ENCODE data around the gene NUP42.

- TF ChIP-seq CEBPZ (IDR thresholded peaks at IDR 0.05; ENCODE audit: low read depth, low read length) (no peak), CTCF (IDR thresholded peaks at IDR 0.05 in 2 of 3, conservative IDR thresholded peaks at IDR 0.05 in 1 of 3; ENCODE audit: control insufficient read depth in 2 of 3, extremely low read depth in 1 of 3, insufficient read depth in 1 of 3, low read depth in 3 of 3, low read length in 3 of 3) (no peak), NRF1 (conservative IDR thresholded peaks at IDR 0.05; ENCODE audit: low read depth, low read length) (no peak), PBX3 (IDR thresholded peaks at IDR 0.05; ENCODE audit: insufficient replicate concordance, low read depth, low read length) (no peak), POLR2A (IDR thresholded peaks at IDR 0.05; ENCODE audit: low read depth, low read length) (no peak), HCFC1 (IDR thresholded peaks at IDR 0.05; ENCODE audit: low read length) (no peak)
Observed at GRCh38 chr7:23214938-23215337, 33.1 kb downstream of the NUP42 start.
